ENCODE results near the gene SLC27A3. TPM values are rescaled to one million over a fixed set of nuclear protein-coding genes. Genes with fewer than 3 reads are reported as not detected.

Gene SLC27A3
- total and polyA plus RNA-seq, 4 donors = 26.3 to 166 (median 53.4) TPM

- no peak for ATAC-seq (ENCODE audit: low FRiP score)
- Histone ChIP-seq H3K27me3 (ENCODE audit: control insufficient read depth in 1 of 2, insufficient read depth in 2 of 2, low read length in 1 of 2) (no peaks in the 10 kb centered on the region), H3K27ac (ENCODE audit: low read depth in 1 of 2, low read length in 2 of 2) (no peak overlapping the region), H3K9me3 (ENCODE audit: control insufficient read depth, low read length) (no peaks in the 10 kb centered on the region), H3K4me3 (ENCODE audit: low read length in 2 of 2) (no peak overlapping the region), H3K36me3 (ENCODE audit: control insufficient read depth in 1 of 2, insufficient read depth in 2 of 2, low read length in 1 of 2) (no peaks in the 10 kb centered on the region), H3K4me1 (ENCODE audit: control insufficient read depth in 1 of 2, insufficient read depth in 2 of 2, low read length in 2 of 2) (no peaks in the 10 kb centered on the region)
- intact Hi-C loops (cut with DNase I) = loop anchor here in 1 of 2 donors (10.0 kb wide), 1 partner anchor 1181 kb away; the partner anchor contains the start of genes CKS1B and SHC1
- no peak for DNase-seq
- 74 to 77% methylated on average over 9 of the region's 9 CpGs for WGBS, 2 donors
These were observed 18.2 kb downstream of the SLC27A3 start for GRCh38 chr1:153793261-153793972.

- WGBS, 2 donors = 77 to 82% methylated on average over 11 to 12 of the region's 12 CpGs
These were observed 18.9 kb downstream of the SLC27A3 start for GRCh38 chr1:153793973-153794615.

GRCh38 chr1:153794624-153795329 is 19.6 kb downstream of the SLC27A3 start:
- DNase-seq (peak in 1 of 2 donors; percentile 69), ATAC-seq (ENCODE audit: low FRiP score) (no peak)
- H3K9me3 ChIP-seq (ENCODE audit: control insufficient read depth, low read length) = no peaks in the 10 kb centered on the region
- no peak overlapping the region for H3K4me3 ChIP-seq (ENCODE audit: low read length in 2 of 2)
- intact Hi-C loops (cut with DNase I) = loop anchor here (5.0 to 10.0 kb wide), 4 partner anchors 153 to 1180 kb away; partner anchors contain the start of genes CKS1B (in 1 of the 2), DENND4B (in 1 of the 2), HAX1 (in 1 of the 2) and RAB13 (in 1 of the 2)
- H3K27me3 ChIP-seq (ENCODE audit: control insufficient read depth in 1 of 2, insufficient read depth in 2 of 2, low read length in 1 of 2) = no peaks in the 10 kb centered on the region
- WGBS, 2 donors = 51 to 60% methylated on average over 12 to 14 of the region's 14 CpGs
- no peak overlapping the region for H3K27ac ChIP-seq (ENCODE audit: low read depth in 1 of 2, low read length in 2 of 2)
- no peaks in the 10 kb centered on the region for H3K36me3 ChIP-seq (ENCODE audit: control insufficient read depth in 1 of 2, insufficient read depth in 2 of 2, low read length in 1 of 2)
- H3K4me1 ChIP-seq (ENCODE audit: control insufficient read depth in 1 of 2, insufficient read depth in 2 of 2, low read length in 2 of 2) = no peaks in the 10 kb centered on the region

More at GRCh38 chr1:153793973-153794615, 18.9 kb downstream of the SLC27A3 start:
- no peaks in the 10 kb centered on the region for H3K27me3 ChIP-seq (ENCODE audit: control insufficient read depth in 1 of 2, insufficient read depth in 2 of 2, low read length in 1 of 2)
- H3K27ac ChIP-seq (ENCODE audit: low read depth in 1 of 2, low read length in 2 of 2) = no peak overlapping the region
- no peak overlapping the region for H3K4me3 ChIP-seq (ENCODE audit: low read length in 2 of 2)
- intact Hi-C loops (cut with DNase I) = loop anchor here in 1 of 2 donors (10.0 kb wide), 1 partner anchor 1181 kb away; the partner anchor contains the start of genes CKS1B and SHC1
- no peaks in the 10 kb centered on the region for H3K4me1 ChIP-seq (ENCODE audit: control insufficient read depth in 1 of 2, insufficient read depth in 2 of 2, low read length in 2 of 2)
- H3K9me3 ChIP-seq (ENCODE audit: control insufficient read depth, low read length) = no peaks in the 10 kb centered on the region
- ATAC-seq (ENCODE audit: low FRiP score) = no peak
- no peak for DNase-seq
- no peaks in the 10 kb centered on the region for H3K36me3 ChIP-seq (ENCODE audit: control insufficient read depth in 1 of 2, insufficient read depth in 2 of 2, low read length in 1 of 2)

GRCh38 chr1:153795330-153795837 is 20.2 kb downstream of the SLC27A3 start:
- Histone ChIP-seq H3K36me3 (ENCODE audit: control insufficient read depth in 1 of 2, insufficient read depth in 2 of 2, low read length in 1 of 2) (no peaks in the 10 kb centered on the region), H3K4me1 (ENCODE audit: control insufficient read depth in 1 of 2, insufficient read depth in 2 of 2, low read length in 2 of 2) (no peaks in the 10 kb centered on the region), H3K27me3 (ENCODE audit: control insufficient read depth in 1 of 2, insufficient read depth in 2 of 2, low read length in 1 of 2) (no peaks in the 10 kb centered on the region), H3K9me3 (ENCODE audit: control insufficient read depth, low read length) (no peaks in the 10 kb centered on the region), H3K4me3 (ENCODE audit: low read length in 2 of 2) (no peak overlapping the region), H3K27ac (ENCODE audit: low read depth in 1 of 2, low read length in 2 of 2) (no peak overlapping the region)
- 72 to 73% methylated on average over 18 of the region's 18 CpGs for WGBS, 2 donors
- intact Hi-C loops (cut with DNase I) = loop anchor here (5.0 to 10.0 kb wide), 4 partner anchors 152 to 1179 kb away; partner anchors contain the start of genes CKS1B (in 1 of the 2), DENND4B (in 1 of the 2), HAX1 (in 1 of the 2) and RAB13 (in 1 of the 2)
- DNase-seq (peak in 1 of 2 donors; percentile 64), ATAC-seq (ENCODE audit: low FRiP score) (no peak)

GRCh38 chr1:153795934-153796785 is 21.0 kb downstream of the SLC27A3 start:
- ATAC-seq (ENCODE audit: low FRiP score) (no peak), DNase-seq (no peak)
- H3K27me3 ChIP-seq (ENCODE audit: control insufficient read depth in 1 of 2, insufficient read depth in 2 of 2, low read length in 1 of 2) = no peaks in the 10 kb centered on the region
- H3K9me3 ChIP-seq (ENCODE audit: control insufficient read depth, low read length) = no peaks in the 10 kb centered on the region
- H3K4me3 ChIP-seq (ENCODE audit: low read length in 2 of 2) = no peak overlapping the region
- 80 to 85% methylated on average over 9 of the region's 9 CpGs for WGBS, 2 donors
- no peak overlapping the region for H3K27ac ChIP-seq (ENCODE audit: low read depth in 1 of 2, low read length in 2 of 2)
- H3K36me3 ChIP-seq (ENCODE audit: control insufficient read depth in 1 of 2, insufficient read depth in 2 of 2, low read length in 1 of 2) = no peaks in the 10 kb centered on the region
- intact Hi-C loops (cut with DNase I) = loop anchor here (2.0 to 10.0 kb wide), 5 partner anchors 151 to 1179 kb away; partner anchors contain the start of genes RAB13 (in 2 of the 2), CKS1B (in 1 of the 2), DENND4B (in 1 of the 2) and HAX1 (in 1 of the 2)
- no peaks in the 10 kb centered on the region for H3K4me1 ChIP-seq (ENCODE audit: control insufficient read depth in 1 of 2, insufficient read depth in 2 of 2, low read length in 2 of 2)

- Histone ChIP-seq H3K27me3 (ENCODE audit: control insufficient read depth in 1 of 2, insufficient read depth in 2 of 2, low read length in 1 of 2) (no peaks in the 10 kb centered on the region), H3K9me3 (ENCODE audit: control insufficient read depth, low read length) (no peaks in the 10 kb centered on the region), H3K4me1 (ENCODE audit: control insufficient read depth in 1 of 2, insufficient read depth in 2 of 2, low read length in 2 of 2) (no peaks in the 10 kb centered on the region), H3K36me3 (ENCODE audit: control insufficient read depth in 1 of 2, insufficient read depth in 2 of 2, low read length in 1 of 2) (no peaks in the 10 kb centered on the region), H3K27ac (ENCODE audit: low read depth in 1 of 2, low read length in 2 of 2) (no peak overlapping the region), H3K4me3 (ENCODE audit: low read length in 2 of 2) (no peak overlapping the region)
- DNase-seq = peak; percentile 83 to 87
- peak; percentile 71 for ATAC-seq (ENCODE audit: low FRiP score)
- 60 to 62% methylated on average over 26 of the region's 26 CpGs for WGBS, 2 donors
- intact Hi-C loops (cut with DNase I) = loop anchor here (2.0 to 10.0 kb wide), 5 partner anchors 150 to 1178 kb away; partner anchors contain the start of genes RAB13 (in 2 of the 2), CKS1B (in 1 of the 2), DENND4B (in 1 of the 2) and HAX1 (in 1 of the 2)
These were observed 21.8 kb downstream of the SLC27A3 start for GRCh38 chr1:153796786-153797659.

- H3K9me3 ChIP-seq (ENCODE audit: control insufficient read depth, low read length) = no peaks in the 10 kb centered on the region
- H3K27ac ChIP-seq (ENCODE audit: low read depth in 1 of 2, low read length in 2 of 2) = no peak overlapping the region
- no peaks in the 10 kb centered on the region for H3K4me1 ChIP-seq (ENCODE audit: control insufficient read depth in 1 of 2, insufficient read depth in 2 of 2, low read length in 2 of 2)
- 42 to 46% methylated on average over 3 of the region's 3 CpGs for WGBS, 2 donors
- H3K4me3 ChIP-seq (ENCODE audit: low read length in 2 of 2) = no peak overlapping the region
- H3K27me3 ChIP-seq (ENCODE audit: control insufficient read depth in 1 of 2, insufficient read depth in 2 of 2, low read length in 1 of 2) = no peaks in the 10 kb centered on the region
- no peak for DNase-seq
- intact Hi-C loops (cut with DNase I) = loop anchor here (5.0 to 10.0 kb wide), 4 partner anchors 149 to 1176 kb away; partner anchors contain the start of genes CKS1B (in 1 of the 2), DENND4B (in 1 of the 2), HAX1 (in 1 of the 2) and RAB13 (in 1 of the 2)
- no peaks in the 10 kb centered on the region for H3K36me3 ChIP-seq (ENCODE audit: control insufficient read depth in 1 of 2, insufficient read depth in 2 of 2, low read length in 1 of 2)
- no peak for ATAC-seq (ENCODE audit: low FRiP score)
These were observed 23.2 kb downstream of the SLC27A3 start for GRCh38 chr1:153798468-153798780.

Measured in aorta (tissue), 5 donors.